Bronchial epithelial cell (primary cell): Measurements from ENCODE around the gene MXRA5. TPM values are rescaled to one million over a fixed set of nuclear protein-coding genes. Genes with fewer than 3 reads are reported as not detected.
A peak's percentile ranks its signal among the peaks of the same experiment; 100 is the strongest.

Experiments
- DNase-seq: peaks from one replicate; pipeline ENCODE4 v3.0.0-alpha.2; 2010; ENCODE audit warnings: low read depth
- FAIRE-seq: peaks from 2 replicates; lab custom pipeline; 2011; peaks lifted over from hg19 to GRCh38; lab: Jason Lieb, UNC
- H3K27me3 ChIP-seq: 2 replicates; pipeline ENCODE4 v1.5.1; 2011; ENCODE audit warnings: low read length; ENCODE audit not compliant: control insufficient read depth, insufficient read depth
- H3K36me3 ChIP-seq: 2 replicates; pipeline ENCODE4 v1.5.1; 2011; ENCODE audit warnings: low read length; ENCODE audit not compliant: control insufficient read depth, insufficient read depth
- H3K4me3 ChIP-seq: 2 replicates; pipeline ENCODE4 v1.5.1; 2011; ENCODE audit warnings: mild to moderate bottlenecking, low read depth, low read length, control low read depth
- total RNA-seq: library from RNA; depleted of rRNA; stranded (reverse); fragments of >200 nt; gene quantifications from 2 replicates; pipeline ENCODE4 v1.2.1, GENCODE V29; 2014
- TF ChIP-seq, protein P1 (sequence below): IDR thresholded peaks from 2 replicates; pipeline ENCODE4 v1.5.1; 2011; ENCODE audit warnings: mild to moderate bottlenecking, moderate library complexity, low read length, control low read depth, inconsistent platforms; ENCODE audit not compliant: insufficient read depth, severe bottlenecking

The MXRA5 gene
- total RNA-seq, 1 donor from 2014 or later: 0.53 TPM

DNA sequence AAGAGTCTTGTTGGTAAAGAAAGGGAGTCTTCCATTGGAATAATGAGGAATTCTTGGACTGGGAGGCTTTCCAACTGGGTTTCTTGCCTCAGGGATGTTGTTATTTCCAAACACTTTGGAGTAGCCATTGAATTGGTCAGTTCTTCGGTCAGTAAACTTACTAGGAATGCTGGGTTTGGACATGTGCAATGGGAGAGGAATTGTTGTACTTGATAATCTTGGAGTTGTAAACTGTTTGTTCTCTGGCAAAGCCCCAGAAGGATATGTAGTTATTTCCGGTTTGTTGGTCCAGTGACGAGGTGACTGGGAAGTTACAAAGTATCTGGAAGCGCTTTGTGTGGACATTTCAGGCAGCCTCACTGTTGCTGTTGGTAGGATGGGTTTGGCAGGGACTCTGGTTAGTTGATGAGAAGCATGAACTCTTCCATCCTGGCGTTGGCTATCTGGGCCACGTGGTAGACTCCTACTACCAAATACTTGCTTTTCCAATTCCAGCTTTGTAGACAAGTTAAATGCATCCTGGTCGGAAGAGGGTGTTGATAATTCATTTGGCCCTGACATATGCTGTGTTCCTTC lies 25.9 kb downstream of the MXRA5 start:
- TF ChIP-seq, protein P1, sequence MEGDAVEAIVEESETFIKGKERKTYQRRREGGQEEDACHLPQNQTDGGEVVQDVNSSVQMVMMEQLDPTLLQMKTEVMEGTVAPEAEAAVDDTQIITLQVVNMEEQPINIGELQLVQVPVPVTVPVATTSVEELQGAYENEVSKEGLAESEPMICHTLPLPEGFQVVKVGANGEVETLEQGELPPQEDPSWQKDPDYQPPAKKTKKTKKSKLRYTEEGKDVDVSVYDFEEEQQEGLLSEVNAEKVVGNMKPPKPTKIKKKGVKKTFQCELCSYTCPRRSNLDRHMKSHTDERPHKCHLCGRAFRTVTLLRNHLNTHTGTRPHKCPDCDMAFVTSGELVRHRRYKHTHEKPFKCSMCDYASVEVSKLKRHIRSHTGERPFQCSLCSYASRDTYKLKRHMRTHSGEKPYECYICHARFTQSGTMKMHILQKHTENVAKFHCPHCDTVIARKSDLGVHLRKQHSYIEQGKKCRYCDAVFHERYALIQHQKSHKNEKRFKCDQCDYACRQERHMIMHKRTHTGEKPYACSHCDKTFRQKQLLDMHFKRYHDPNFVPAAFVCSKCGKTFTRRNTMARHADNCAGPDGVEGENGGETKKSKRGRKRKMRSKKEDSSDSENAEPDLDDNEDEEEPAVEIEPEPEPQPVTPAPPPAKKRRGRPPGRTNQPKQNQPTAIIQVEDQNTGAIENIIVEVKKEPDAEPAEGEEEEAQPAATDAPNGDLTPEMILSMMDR: no peak
- DNase-seq: no peak
- Histone ChIP-seq H3K27me3 (no peaks in the 10 kb centered on the region), H3K4me3 (no peak overlapping the region), H3K36me3 (no peaks in the 10 kb centered on the region)
- peak; percentile 72 for FAIRE-seq

DNA sequence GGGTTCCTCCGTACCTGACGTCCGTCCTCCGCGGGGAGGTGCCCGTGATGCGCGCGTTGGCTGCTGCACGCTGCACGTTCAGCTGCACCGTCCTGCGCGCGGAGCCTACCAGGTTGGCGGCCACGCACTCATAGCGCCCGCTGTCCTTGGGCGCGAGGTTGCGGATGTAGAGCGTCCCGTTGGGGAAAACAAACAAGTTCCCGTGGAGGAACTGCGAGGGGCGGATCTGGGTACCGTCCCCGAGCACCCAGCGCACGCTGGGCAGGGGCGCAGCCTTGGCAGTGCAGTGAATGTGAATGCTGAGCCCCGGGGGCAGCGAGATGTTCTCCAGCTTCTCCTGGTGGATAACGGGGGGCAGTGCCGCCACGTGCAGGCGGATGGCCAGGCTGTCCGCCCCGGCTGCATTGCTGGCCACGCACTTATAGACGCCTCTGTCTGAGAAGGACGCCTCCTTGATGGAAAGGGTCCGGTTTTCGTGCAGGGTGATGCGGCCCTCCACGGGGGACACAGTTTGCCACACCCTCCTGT lies 29.2 kb downstream of the MXRA5 start:
- Histone ChIP-seq H3K27me3 (no peaks in the 10 kb centered on the region), H3K36me3 (no peaks in the 10 kb centered on the region), H3K4me3 (no peak overlapping the region)
- DNase-seq: no peak
- no peak for FAIRE-seq
- TF ChIP-seq, protein P1: no peak

DNA sequence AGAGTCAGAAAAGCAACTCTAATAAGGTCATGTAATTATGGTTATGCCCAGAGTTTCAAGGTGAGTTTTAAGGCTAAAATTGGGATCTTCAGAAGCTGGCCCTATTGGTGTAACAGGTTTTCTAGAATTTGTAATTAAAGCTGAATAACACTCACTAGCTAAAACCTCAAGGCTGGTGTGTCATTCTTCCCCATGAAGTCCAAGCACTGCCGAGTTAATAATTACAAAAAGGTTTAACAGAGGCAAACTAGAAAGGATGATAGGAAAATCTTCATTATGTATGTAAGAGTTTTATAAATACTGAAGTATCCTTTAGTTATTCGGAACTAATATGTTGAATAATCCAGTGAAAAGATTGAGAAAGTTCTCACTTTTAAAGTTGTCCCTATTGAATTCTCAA lies 34.3 kb downstream of the MXRA5 start:
- Histone ChIP-seq H3K4me3 (no peak overlapping the region), H3K27me3 (no peaks in the 10 kb centered on the region), H3K36me3 (no peaks in the 10 kb centered on the region)
- DNase-seq (no peak), FAIRE-seq (no peak)
- TF ChIP-seq, protein P1: no peak

DNA sequence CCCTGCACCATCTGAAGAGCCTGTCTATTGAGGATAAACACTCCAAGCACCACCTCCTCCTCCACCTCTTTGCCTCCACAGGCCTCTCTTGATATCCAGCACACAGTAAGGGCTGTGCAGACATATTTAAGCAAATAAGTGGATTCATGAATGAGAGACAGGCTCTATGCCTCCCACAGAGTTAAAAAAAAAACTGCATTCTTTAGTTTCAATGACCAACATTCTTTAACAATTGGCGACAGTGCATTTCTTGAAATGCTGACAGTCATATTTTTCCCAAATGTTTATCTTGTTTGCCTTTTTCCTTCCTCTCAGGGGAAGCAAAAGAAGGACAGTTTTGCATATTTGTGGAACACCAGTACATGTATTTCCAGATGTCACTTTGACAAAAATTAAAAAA lies 38.6 kb downstream of the MXRA5 start:
- FAIRE-seq (no peak), DNase-seq (no peak)
- Histone ChIP-seq H3K4me3 (no peak overlapping the region), H3K36me3 (no peaks in the 10 kb centered on the region), H3K27me3 (no peaks in the 10 kb centered on the region)
- TF ChIP-seq, protein P1: no peak

DNA sequence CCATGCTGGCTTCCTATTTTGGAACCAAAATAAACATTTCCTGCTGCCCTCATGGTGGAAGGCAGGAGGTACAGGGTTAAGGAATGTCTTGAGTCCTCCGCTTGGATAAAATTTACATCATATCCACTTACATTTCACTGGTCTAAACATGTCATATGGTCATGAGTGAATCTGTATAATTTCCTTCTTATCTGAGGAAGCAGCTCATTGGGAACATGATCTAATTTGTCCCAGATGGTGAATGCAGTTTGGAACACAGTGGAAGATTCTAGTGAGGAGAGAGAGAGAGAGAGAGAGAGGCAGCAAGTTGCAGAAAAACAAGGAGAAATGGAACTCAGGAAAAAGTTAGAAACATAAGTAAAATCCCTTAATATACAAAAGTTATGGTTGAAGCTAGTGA lies 46.8 kb downstream of the MXRA5 start:
- Histone ChIP-seq H3K27me3 (no peaks in the 10 kb centered on the region), H3K36me3 (no peaks in the 10 kb centered on the region), H3K4me3 (no peak overlapping the region)
- FAIRE-seq: no peak
- no peak for DNase-seq
- TF ChIP-seq, protein P1: no peak

DNA sequence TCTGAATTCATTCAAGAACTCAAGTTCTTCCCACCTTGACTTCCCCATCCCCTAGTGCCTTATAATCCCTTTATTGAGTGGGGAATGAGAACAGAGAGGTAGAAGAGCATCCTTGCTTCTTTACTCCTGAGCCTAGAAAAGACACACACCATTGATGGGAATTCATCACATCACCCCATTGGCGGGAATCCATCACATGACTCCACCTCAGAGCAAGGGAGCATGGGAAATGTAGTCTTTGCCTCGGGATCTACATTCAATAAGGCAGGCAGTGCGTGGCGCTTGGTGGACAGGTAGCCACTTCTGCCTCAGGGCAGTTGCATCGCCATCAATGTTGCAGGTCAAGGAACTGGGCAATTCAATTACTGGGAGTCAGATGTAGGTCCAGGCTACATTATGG lies 50.7 kb downstream of the MXRA5 start:
- Histone ChIP-seq H3K27me3 (no peaks in the 10 kb centered on the region), H3K4me3 (no peak overlapping the region), H3K36me3 (no peaks in the 10 kb centered on the region)
- peak; percentile 28 for FAIRE-seq
- DNase-seq: peak; percentile 43
- TF ChIP-seq, protein P1: no peak
